SK-N-SH (cell line): ENCODE data around the gene TCFL5. TPM values are rescaled to one million over a fixed set of nuclear protein-coding genes. Genes with fewer than 3 reads are reported as not detected.
A peak's percentile ranks its signal among the peaks of the same experiment; 100 is the strongest.

Source experiments
- CTCF ChIA-PET: fragments of 300-600, 350-600 bp; formaldehyde crosslinking; extraction: SDS; loops from one replicate; lab custom pipeline; 2021; lab: Yijun Ruan, JAX
- POLR2A ChIA-PET: fragments of 350-600 bp; sonication (Branson Sonifier 250); formaldehyde crosslinking; extraction: SDS; loops from one replicate; lab custom pipeline; 2020; ENCODE audit warnings: antibody characterized with exemption, inconsistent platforms; lab: Yijun Ruan, JAX
- DNase-seq: peaks from one replicate; pipeline ENCODE4 v3.0.0; 2012
- H2AFZ ChIP-seq: fragments of 200-600 bp; sonication (generic); 2 replicates; pipeline ENCODE4 v1.8.1; 2016; ENCODE audit warnings: antibody characterized with exemption, mild to moderate bottlenecking, low read depth
- H3F3A ChIP-seq: fragments of 200-600 bp; sonication (generic); replicated peaks from 2 replicates; pipeline ENCODE3; 2016; ENCODE audit warnings: antibody characterized with exemption, mild to moderate bottlenecking; ENCODE audit not compliant: insufficient read depth
- H3K27ac ChIP-seq, 2 experiments: fragments of 200-500 bp in 1 of 2; fragments of 200-600 bp in 1 of 2; sonication (Bioruptor generic) in 1 of 2; sonication (generic), shearing (Covaris generic) in 1 of 2; 2 replicates each; pipeline versions ENCODE4 v1.5.1 to v1.6.1; 2014 to 2016; ENCODE audit warnings: low read depth in 2 of 2, inconsistent platforms in 1 of 2, low read length in 1 of 2, mild to moderate bottlenecking in 1 of 2, mixed read lengths in 1 of 2
- H3K27me3 ChIP-seq: fragments of 200-600 bp; sonication (generic), shearing (Covaris generic); 2 replicates; pipeline ENCODE4 v1.6.1; 2016; ENCODE audit warnings: mixed run types; ENCODE audit not compliant: insufficient read depth
- H3K36me3 ChIP-seq, 2 experiments: fragments of 200-500 bp in 1 of 2; fragments of 200-600 bp in 1 of 2; sonication (Bioruptor generic) in 1 of 2; sonication (generic) in 1 of 2; replicated peaks in 1 of 2; 2 replicates each; pipeline versions ENCODE3 to v1.5.1; 2014 to 2016; ENCODE audit warnings: low read length in 1 of 2, mild to moderate bottlenecking in 1 of 2; ENCODE audit not compliant: insufficient read depth in 2 of 2, control insufficient read depth in 1 of 2
- H3K4me1 ChIP-seq, 2 experiments: fragments of 200-500 bp in 1 of 2; fragments of 200-600 bp in 1 of 2; sonication (Bioruptor generic) in 1 of 2; sonication (generic), shearing (Covaris generic) in 1 of 2; 2 replicates each; pipeline versions ENCODE4 v1.5.1 to v1.6.1; 2014 to 2016; ENCODE audit warnings: low read depth in 1 of 2, low read length in 1 of 2, mixed run types in 1 of 2; ENCODE audit not compliant: insufficient read depth in 2 of 2, control insufficient read depth in 1 of 2
- H3K4me2 ChIP-seq: fragments of 200-600 bp; sonication (generic), shearing (Covaris generic); 2 replicates; pipeline ENCODE4 v1.6.1; 2017; ENCODE audit warnings: mixed run types
- H3K4me3 ChIP-seq, 2 experiments: fragments of 200-500 bp in 1 of 2; fragments of 200-600 bp in 1 of 2; sonication (Bioruptor generic) in 1 of 2; sonication (generic), shearing (Covaris generic) in 1 of 2; 2 replicates each; pipeline versions ENCODE4 v1.5.1 to v1.8.1; 2014 to 2016; ENCODE audit warnings: low read depth in 2 of 2, inconsistent platforms in 1 of 2, low read length in 1 of 2, mild to moderate bottlenecking in 1 of 2, mixed read lengths in 1 of 2, moderate library complexity in 1 of 2
- H3K79me2 ChIP-seq: fragments of 200-600 bp; sonication (generic); 2 replicates; pipeline ENCODE4 v1.8.1; 2017; ENCODE audit warnings: mild to moderate bottlenecking; ENCODE audit not compliant: insufficient read depth
- H3K9ac ChIP-seq: fragments of 200-600 bp; sonication (generic); 2 replicates; pipeline ENCODE4 v1.6.1; 2017; ENCODE audit warnings: mixed run types
- H3K9me2 ChIP-seq: fragments of 200-600 bp; sonication (generic); 2 replicates; pipeline ENCODE4 v1.6.1; 2017; ENCODE audit warnings: mixed run types
- H3K9me3 ChIP-seq: fragments of 200-600 bp; sonication (generic); 2 replicates; pipeline ENCODE4 v1.6.1; 2017; ENCODE audit warnings: mixed run types, mild to moderate bottlenecking, moderate library complexity
- H4K20me1 ChIP-seq: fragments of 200-600 bp; sonication (generic); 2 replicates; pipeline ENCODE4 v1.6.1; 2017; ENCODE audit warnings: mild to moderate bottlenecking, mixed run types; ENCODE audit not compliant: insufficient read depth
- ELF1 ChIP-seq: IDR thresholded peaks from 2 replicates; pipeline ENCODE4 v1.4.0; 2012
- EP300 ChIP-seq, 2 experiments: IDR thresholded peaks; 2 replicates each; pipeline versions ENCODE4 v1.4.0 to v1.6.1; 2012; ENCODE audit warnings: borderline replicate concordance in 1 of 2, low read depth in 1 of 2, low read length in 1 of 2
- EZH2phosphoT487 ChIP-seq: fragments of 200-600 bp; sonication (generic); IDR thresholded peaks from 2 replicates; pipeline ENCODE4 v1.6.1; 2017; ENCODE audit warnings: low read depth, mixed run types, mild to moderate bottlenecking, antibody characterized with exemption, moderate library complexity, borderline replicate concordance
- FOXJ3 ChIP-seq: sonication (generic); formaldehyde crosslinking; IDR thresholded peaks from 2 replicates; pipeline ENCODE4 v1.5.1; 2020; ENCODE audit warnings: mild to moderate bottlenecking, missing genetic modification reagents
- GABPA ChIP-seq: IDR thresholded peaks from 2 replicates; pipeline ENCODE4 v1.4.0; 2012; ENCODE audit warnings: low read depth, mild to moderate bottlenecking
- GATA2 ChIP-seq: sonication (generic); formaldehyde crosslinking; IDR thresholded peaks from 2 replicates; pipeline ENCODE4 v1.5.0; 2020; ENCODE audit warnings: mild to moderate bottlenecking, missing genetic modification reagents
- JUND ChIP-seq: IDR thresholded peaks from 2 replicates; pipeline ENCODE4 v1.4.0; 2012
- MXI1 ChIP-seq: IDR thresholded peaks from 2 replicates; pipeline ENCODE4 v1.6.1; 2012; ENCODE audit warnings: mild to moderate bottlenecking, low read depth, low read length, improper control_type of control experiment
- NFIC ChIP-seq: IDR thresholded peaks from 2 replicates; pipeline ENCODE4 v1.4.0; 2012; ENCODE audit warnings: borderline replicate concordance
- NRF1 ChIP-seq: IDR thresholded peaks from 2 replicates; pipeline ENCODE4 v1.6.1; 2012; ENCODE audit warnings: low read depth, mild to moderate bottlenecking, low read length
- RCOR1 ChIP-seq: fragments of 150-350 bp; IDR thresholded peaks from 2 replicates; pipeline ENCODE4 v1.6.1; 2017; ENCODE audit warnings: antibody characterized with exemption, low read length
- RFX5 ChIP-seq: IDR thresholded peaks from 2 replicates; pipeline ENCODE4 v1.6.1; 2012; ENCODE audit warnings: mild to moderate bottlenecking, improper control_type of control experiment, low read length
- RXRA ChIP-seq: IDR thresholded peaks from 2 replicates; pipeline ENCODE4 v1.4.0; 2012; ENCODE audit warnings: low read depth, mild to moderate bottlenecking, borderline replicate concordance
- SIN3A ChIP-seq: IDR thresholded peaks from 2 replicates; pipeline ENCODE4 v1.6.1; 2012; ENCODE audit warnings: low read depth, mild to moderate bottlenecking, low read length, moderate library complexity, borderline replicate concordance
- TAF1 ChIP-seq: IDR thresholded peaks from 2 replicates; pipeline ENCODE4 v1.6.1; 2012; ENCODE audit warnings: low read depth, mild to moderate bottlenecking, low read length, moderate library complexity, borderline replicate concordance
- TEAD4 ChIP-seq: IDR thresholded peaks from 2 replicates; pipeline ENCODE4 v1.4.0; 2012; ENCODE audit warnings: mild to moderate bottlenecking, borderline replicate concordance; ENCODE audit not compliant: insufficient read depth
- WGBS: methylation state at CpG from one replicate; pipeline ENCODE4 v1.1.6; 2017; ENCODE audit warnings: low lambda C conversion rate; 5-methylcytosine and 5-hydroxymethylcytosine counted together
- polyA plus RNA-seq, 3 experiments: library from polyadenylated mRNA; depleted of rRNA; stranded (reverse); fragments of >200 nt; gene quantifications; 2 replicates each; pipeline ENCODE4 v1.2.3, GENCODE V29; 2012
- TF ChIP-seq, protein P1 (sequence below): IDR thresholded peaks from 2 replicates; pipeline ENCODE4 v1.4.0; 2012; ENCODE audit warnings: low read depth, borderline replicate concordance
- TF ChIP-seq, protein P2 (sequence below): IDR thresholded peaks from 2 replicates; pipeline ENCODE4 v1.6.1; 2012; ENCODE audit warnings: mild to moderate bottlenecking, low read depth, low read length, moderate library complexity
- TF ChIP-seq, protein P3 (sequence below): fragments of 150-350 bp; IDR thresholded peaks from 2 replicates; pipeline ENCODE4 v1.6.1; 2016; ENCODE audit warnings: mild to moderate bottlenecking, low read depth, low read length

Gene TCFL5
- polyA plus RNA-seq, 1 of the 3 experiments (the other 2 are of a cell fraction), result 10.1 TPM

DNA sequence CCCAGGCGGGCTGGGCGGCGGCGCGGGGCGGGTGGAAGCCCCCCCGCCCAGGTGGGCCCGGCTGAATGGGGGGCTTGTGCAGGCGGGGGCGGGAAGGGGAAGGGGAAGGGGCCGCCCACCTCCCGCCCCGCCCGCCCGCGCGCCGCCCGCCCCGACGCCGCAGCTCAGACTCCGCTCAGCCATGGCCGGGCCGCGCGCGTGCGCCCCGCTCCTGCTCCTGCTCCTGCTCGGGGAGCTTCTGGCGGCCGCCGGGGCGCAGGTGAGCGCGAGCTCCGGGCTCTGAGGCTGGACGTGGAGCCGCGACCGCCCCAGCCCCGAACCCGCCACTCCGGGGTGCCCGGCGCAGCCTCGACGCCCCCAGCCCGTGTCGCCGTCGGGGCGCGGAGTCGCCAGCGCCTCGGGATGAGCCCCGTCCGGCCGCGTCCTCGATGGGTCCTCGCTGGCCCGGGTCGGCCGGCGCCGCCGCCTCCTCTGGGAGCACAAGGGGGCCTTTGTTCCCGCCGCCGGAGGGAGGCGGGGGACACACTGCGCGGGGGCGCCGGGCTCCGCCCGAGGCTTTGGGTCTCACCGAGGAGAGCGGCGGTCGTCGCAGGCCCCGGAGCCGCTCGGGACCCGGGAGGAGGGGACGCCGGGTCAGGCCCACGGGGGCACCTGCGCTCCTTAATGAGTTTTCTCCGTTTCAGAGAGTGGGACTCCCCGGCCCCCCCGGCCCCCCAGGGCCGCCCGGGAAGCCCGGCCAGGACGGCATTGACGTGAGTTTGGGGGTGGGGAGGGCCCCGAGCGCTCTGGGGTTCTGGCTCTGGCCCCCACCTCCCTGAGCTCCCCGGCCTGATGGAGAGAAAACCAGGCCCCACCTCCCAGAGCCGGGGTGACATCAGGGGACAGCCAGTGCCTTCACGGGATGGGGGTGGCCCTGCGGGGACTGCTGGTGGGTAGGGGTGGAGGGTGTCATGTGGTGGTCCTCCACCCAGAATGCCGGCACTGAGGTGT, 44.4 kb downstream of the TCFL5 start, which contains the start of gene COL9A3:
Gene COL9A3, plus strand, starts transcription at position 167 of the 990 bp plus-strand sequence. Its CDS starts 15 bp downstream, at position 182.
- CTCF ChIA-PET, result interaction anchor here (1.0 to 3.9 kb wide), 4 partner anchors 9 to 15 kb away, joined by 3 to 27 read pairs (median 5); no protein-coding TSS in a partner anchor
- H3K4me1 ChIP-seq, result peaks cover 17 to 59% of the 10 kb centered on the region in 2 experiments; a peak in 3 of 4 replicates
- peak; percentile 72 for DNase-seq
- no peak within 1 kb of the TSS for H3K9ac ChIP-seq
- H3K36me3 ChIP-seq, result peaks cover 0 to 15% of the 10 kb centered on the region in 2 experiments
- H3K4me2 ChIP-seq, result peak within 1 kb of the TSS; percentile 41; the same call in 1 of the 2 replicates
- H2AFZ ChIP-seq, result no peak within 1 kb of the TSS
- no peaks in the 10 kb centered on the region for H3K79me2 ChIP-seq
- no peak for TF ChIP-seq RXRA
- TF ChIP-seq, protein P1, sequence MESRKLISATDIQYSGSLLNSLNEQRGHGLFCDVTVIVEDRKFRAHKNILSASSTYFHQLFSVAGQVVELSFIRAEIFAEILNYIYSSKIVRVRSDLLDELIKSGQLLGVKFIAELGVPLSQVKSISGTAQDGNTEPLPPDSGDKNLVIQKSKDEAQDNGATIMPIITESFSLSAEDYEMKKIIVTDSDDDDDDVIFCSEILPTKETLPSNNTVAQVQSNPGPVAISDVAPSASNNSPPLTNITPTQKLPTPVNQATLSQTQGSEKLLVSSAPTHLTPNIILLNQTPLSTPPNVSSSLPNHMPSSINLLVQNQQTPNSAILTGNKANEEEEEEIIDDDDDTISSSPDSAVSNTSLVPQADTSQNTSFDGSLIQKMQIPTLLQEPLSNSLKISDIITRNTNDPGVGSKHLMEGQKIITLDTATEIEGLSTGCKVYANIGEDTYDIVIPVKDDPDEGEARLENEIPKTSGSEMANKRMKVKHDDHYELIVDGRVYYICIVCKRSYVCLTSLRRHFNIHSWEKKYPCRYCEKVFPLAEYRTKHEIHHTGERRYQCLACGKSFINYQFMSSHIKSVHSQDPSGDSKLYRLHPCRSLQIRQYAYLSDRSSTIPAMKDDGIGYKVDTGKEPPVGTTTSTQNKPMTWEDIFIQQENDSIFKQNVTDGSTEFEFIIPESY, result no peak
- TF ChIP-seq EP300 (IDR thresholded peaks at IDR 0.05; ENCODE audit: borderline replicate concordance in 1 of 2, low read depth in 1 of 2, low read length in 1 of 2), result no peak
- no peak for TF ChIP-seq TAF1
- no peak for TF ChIP-seq ELF1
- no peak for TF ChIP-seq NRF1
- no peak for TF ChIP-seq GABPA
- no peak for TF ChIP-seq SIN3A
- no peak for TF ChIP-seq GATA2 (CRISPR knock-in tag)
- no peak for TF ChIP-seq NFIC
- TF ChIP-seq, protein P2, sequence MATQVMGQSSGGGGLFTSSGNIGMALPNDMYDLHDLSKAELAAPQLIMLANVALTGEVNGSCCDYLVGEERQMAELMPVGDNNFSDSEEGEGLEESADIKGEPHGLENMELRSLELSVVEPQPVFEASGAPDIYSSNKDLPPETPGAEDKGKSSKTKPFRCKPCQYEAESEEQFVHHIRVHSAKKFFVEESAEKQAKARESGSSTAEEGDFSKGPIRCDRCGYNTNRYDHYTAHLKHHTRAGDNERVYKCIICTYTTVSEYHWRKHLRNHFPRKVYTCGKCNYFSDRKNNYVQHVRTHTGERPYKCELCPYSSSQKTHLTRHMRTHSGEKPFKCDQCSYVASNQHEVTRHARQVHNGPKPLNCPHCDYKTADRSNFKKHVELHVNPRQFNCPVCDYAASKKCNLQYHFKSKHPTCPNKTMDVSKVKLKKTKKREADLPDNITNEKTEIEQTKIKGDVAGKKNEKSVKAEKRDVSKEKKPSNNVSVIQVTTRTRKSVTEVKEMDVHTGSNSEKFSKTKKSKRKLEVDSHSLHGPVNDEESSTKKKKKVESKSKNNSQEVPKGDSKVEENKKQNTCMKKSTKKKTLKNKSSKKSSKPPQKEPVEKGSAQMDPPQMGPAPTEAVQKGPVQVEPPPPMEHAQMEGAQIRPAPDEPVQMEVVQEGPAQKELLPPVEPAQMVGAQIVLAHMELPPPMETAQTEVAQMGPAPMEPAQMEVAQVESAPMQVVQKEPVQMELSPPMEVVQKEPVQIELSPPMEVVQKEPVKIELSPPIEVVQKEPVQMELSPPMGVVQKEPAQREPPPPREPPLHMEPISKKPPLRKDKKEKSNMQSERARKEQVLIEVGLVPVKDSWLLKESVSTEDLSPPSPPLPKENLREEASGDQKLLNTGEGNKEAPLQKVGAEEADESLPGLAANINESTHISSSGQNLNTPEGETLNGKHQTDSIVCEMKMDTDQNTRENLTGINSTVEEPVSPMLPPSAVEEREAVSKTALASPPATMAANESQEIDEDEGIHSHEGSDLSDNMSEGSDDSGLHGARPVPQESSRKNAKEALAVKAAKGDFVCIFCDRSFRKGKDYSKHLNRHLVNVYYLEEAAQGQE, result no peak
- TF ChIP-seq, protein P3, sequence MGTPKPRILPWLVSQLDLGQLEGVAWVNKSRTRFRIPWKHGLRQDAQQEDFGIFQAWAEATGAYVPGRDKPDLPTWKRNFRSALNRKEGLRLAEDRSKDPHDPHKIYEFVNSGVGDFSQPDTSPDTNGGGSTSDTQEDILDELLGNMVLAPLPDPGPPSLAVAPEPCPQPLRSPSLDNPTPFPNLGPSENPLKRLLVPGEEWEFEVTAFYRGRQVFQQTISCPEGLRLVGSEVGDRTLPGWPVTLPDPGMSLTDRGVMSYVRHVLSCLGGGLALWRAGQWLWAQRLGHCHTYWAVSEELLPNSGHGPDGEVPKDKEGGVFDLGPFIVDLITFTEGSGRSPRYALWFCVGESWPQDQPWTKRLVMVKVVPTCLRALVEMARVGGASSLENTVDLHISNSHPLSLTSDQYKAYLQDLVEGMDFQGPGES, result no peak
- TF ChIP-seq TEAD4, result no peak
- no peak for TF ChIP-seq RFX5
- no peak for TF ChIP-seq MXI1
- no peak for TF ChIP-seq EZH2phosphoT487
- no peak for TF ChIP-seq JUND
- TF ChIP-seq FOXJ3 (CRISPR knock-in tag), result no peak
- no peak for TF ChIP-seq RCOR1
- no peaks in the 10 kb centered on the region for H3K9me3 ChIP-seq
- H3F3A ChIP-seq, result no peaks in the 10 kb centered on the region
- H3K9me2 ChIP-seq, result no peaks in the 10 kb centered on the region
- 31% methylated on average over 18 of the region's 108 CpGs for WGBS
- 0 out of 2 replicates have a peak, but pooled peaks cover 3% of the 10 kb centered on the region for H4K20me1 ChIP-seq
- peak within 1 kb of the TSS in 1 of 2 experiments; percentile 19; a peak in 1 of 4 replicates for H3K4me3 ChIP-seq
- no peaks in the 10 kb centered on the region for H3K27me3 ChIP-seq
- POLR2A ChIA-PET, result no interaction called here
- peak within 1 kb of the TSS in 1 of 2 experiments; percentile 90; a peak in 1 of 4 replicates for H3K27ac ChIP-seq
